Measurements from ENCODE around the gene PRAF2. TPM values are rescaled to one million over a fixed set of nuclear protein-coding genes. Genes with fewer than 3 reads are reported as not detected.

PRAF2 gene
- polyA plus RNA-seq, 1 donor = 14.0 TPM

Other genes starting within 250 kb of the PRAF2 start
- gene ERAS, start 247.5 kb downstream of the PRAF2 start, polyA plus RNA-seq = 0.27 TPM
- 178 TPM for gene PCSK1N, start 238.4 kb downstream of the PRAF2 start, polyA plus RNA-seq
- gene TIMM17B, start 176.2 kb downstream of the PRAF2 start, polyA plus RNA-seq = 42.3 TPM
- gene PQBP1, start 176.1 kb downstream of the PRAF2 start, polyA plus RNA-seq = 99.9 TPM
- gene SLC35A2, start 162.4 kb downstream of the PRAF2 start, polyA plus RNA-seq = 23.6 TPM
- gene PIM2, start 155.0 kb downstream of the PRAF2 start, polyA plus RNA-seq = 11.5 TPM
- 46.9 TPM for gene OTUD5, start 116.4 kb downstream of the PRAF2 start, polyA plus RNA-seq
- 2.5 TPM for gene KCND1, start 102.2 kb downstream of the PRAF2 start, polyA plus RNA-seq
- gene GRIPAP1, start 71.7 kb downstream of the PRAF2 start, polyA plus RNA-seq = 51.4 TPM
- 33.5 TPM for gene TFE3, start 30.6 kb downstream of the PRAF2 start, polyA plus RNA-seq
- gene CCDC120, start 15.0 kb downstream of the PRAF2 start, polyA plus RNA-seq = 27.3 TPM
- gene WDR45, start 5.9 kb upstream of the PRAF2 start, polyA plus RNA-seq = 46.6 TPM
- 18.9 TPM for gene GPKOW, start 49.7 kb upstream of the PRAF2 start, polyA plus RNA-seq
- gene MAGIX, start 88.8 kb upstream of the PRAF2 start, polyA plus RNA-seq = 2.5 TPM
- 118 TPM for gene PLP2, start 97.9 kb upstream of the PRAF2 start, polyA plus RNA-seq
- gene PRICKLE3, start 112.4 kb upstream of the PRAF2 start, polyA plus RNA-seq = 5.7 TPM
- gene SYP, start 126.2 kb upstream of the PRAF2 start, polyA plus RNA-seq = 20.2 TPM
- gene CACNA1F, start 159.3 kb upstream of the PRAF2 start, polyA plus RNA-seq = 1.3 TPM
- 18.5 TPM for gene CCDC22, start 161.5 kb upstream of the PRAF2 start, polyA plus RNA-seq
- gene FOXP3, start 190.7 kb upstream of the PRAF2 start, polyA plus RNA-seq = 0.76 TPM
- 3.3 TPM for gene PPP1R3F, start 195.8 kb upstream of the PRAF2 start, polyA plus RNA-seq
- gene GAGE10, start 229.6 kb upstream of the PRAF2 start, polyA plus RNA-seq = not detected
- gene GAGE12J, start 248.0 kb upstream of the PRAF2 start, polyA plus RNA-seq = not detected